HG03097 (cell line): ENCODE measurements around the gene OLIG3.

Experiments used
- ATAC-seq: cut with Tn5 transposase; IDR thresholded peaks from one replicate; pipeline ENCODE4 v1.9.1; 2021; ENCODE audit not compliant: unreplicated experiment, low FRiP score

Gene OLIG3

DNA sequence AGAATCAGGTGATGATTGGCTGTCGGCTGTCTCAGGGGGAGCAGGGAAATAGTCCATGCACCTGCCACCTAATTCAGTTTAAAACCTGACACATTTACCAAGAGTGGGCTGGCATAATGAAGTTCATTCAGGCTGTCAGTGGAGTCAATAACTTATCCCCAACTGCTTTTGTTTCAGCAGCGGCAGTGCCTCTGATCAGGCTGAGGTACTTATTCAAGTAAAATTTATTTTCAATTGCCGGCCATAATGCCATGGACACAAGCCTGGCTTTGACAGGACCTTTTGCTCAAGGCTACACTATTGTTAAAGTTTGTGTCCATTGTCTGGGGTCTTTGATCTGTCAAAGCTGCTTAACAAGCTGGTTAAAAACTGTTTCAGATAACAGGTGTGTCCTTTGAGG is 20.6 kb downstream of the OLIG3 start:
- no peak for ATAC-seq

DNA sequence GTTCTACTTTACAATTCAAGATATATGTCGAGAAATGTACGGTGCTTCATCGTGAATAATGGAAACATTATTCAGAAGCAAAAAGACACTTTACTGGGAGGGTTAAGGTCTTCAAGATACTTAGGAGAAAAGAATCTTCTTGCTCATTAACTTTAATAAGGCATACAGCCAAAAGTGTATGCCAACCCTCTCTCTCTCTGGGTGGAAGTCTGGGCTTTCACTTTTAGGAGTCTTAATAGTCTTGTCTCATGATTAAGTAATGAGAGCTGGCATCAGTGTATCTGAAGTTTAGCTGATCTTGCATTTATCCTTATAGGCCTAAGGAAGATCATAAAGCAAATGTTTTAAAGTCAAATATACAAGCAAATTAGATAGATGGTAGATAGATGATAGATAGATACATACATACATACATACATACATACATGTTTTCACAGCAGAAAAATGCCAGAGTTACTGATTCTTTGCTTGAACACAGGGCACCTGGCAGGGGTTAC is 21.5 kb downstream of the OLIG3 start:
- ATAC-seq, result no peak

DNA sequence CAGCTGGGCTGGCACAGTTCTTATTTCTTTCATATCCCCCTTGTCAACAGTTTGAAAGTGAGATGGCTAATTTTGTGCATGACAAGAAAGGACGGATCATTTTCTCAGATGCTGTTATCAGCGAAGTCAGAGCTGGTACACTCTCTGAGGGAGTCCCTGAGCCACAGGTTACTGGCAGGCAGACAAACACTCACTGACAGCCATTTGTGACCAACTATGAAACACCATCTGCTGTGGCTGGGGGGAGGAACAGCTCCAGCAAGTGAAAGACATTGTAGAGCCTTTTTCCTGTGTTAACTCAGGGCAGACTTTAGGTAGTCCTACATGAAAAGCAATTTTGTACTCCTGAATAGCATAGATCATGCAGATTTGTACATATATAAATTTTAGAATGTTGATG is 22.2 kb downstream of the OLIG3 start:
- ATAC-seq, result no peak

DNA sequence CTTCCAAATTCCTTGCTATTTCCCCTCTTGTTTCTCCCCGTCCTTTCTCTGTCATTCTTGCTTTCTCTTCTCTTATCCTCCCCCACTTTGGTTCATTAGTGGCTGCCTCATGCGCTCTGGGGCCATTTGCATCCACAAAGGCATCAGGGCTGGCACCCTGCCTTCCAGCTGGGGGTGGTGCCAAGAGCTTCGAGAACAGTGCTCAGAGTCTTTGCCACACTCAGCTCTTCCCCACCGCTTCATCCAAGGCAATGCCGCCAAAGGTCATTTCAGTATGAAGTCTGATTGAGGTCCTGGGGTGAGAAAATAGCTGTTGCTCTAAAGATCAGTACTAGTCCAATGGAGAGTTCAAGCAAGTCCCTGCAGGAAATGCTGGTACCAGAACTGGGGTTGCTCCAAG is 22.7 kb downstream of the OLIG3 start:
- ATAC-seq, result no peak

DNA sequence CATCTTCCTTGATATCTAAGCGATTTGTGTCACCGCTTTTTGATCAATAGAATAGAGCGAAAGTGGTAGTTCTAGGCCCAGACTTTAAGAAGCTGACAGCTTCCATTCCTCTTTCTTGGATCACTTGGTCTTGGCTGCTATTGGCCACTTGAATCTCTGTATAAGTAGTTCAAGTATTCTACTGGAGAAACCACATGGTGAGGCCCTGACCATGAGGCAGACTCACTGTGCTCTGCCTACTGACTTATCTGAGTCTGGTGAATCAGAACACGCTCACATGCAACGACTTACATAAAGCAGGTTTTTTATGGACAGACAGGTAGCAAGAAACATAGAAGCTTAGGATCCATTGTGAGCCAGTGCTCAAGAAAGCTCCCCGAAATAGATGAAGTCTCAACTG is 27.0 kb downstream of the OLIG3 start:
- no peak for ATAC-seq

DNA sequence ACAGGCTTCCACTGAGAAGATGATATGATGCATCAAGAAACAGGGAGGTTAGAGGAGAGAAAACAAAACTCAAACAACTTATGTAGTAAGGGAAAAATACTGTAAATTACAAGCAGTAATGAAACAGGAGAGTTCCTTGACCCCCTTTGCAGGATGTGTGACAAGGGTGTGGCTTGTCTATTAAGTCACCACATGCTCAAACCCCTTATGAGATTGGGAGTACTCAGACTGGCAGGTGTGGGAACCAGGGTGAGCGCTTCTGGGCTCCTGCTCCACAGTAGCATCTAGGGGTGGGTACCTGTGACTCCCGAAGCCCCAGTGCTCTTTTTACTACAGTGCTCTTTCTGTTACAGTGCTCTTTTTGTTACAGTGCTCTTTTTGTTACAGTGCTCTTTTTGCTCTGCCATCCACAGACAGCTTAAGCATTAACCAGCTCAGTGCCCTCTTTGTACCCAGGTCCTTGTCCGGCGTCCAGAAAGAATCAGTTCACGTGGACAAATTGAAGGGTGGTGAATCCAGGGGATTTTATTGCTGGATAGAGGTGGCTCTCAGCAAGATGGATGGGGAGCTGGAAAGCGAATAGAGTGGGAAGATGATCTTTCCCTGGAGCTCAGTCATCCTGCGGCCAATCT is 28.7 kb downstream of the OLIG3 start:
- ATAC-seq, result no peak

DNA sequence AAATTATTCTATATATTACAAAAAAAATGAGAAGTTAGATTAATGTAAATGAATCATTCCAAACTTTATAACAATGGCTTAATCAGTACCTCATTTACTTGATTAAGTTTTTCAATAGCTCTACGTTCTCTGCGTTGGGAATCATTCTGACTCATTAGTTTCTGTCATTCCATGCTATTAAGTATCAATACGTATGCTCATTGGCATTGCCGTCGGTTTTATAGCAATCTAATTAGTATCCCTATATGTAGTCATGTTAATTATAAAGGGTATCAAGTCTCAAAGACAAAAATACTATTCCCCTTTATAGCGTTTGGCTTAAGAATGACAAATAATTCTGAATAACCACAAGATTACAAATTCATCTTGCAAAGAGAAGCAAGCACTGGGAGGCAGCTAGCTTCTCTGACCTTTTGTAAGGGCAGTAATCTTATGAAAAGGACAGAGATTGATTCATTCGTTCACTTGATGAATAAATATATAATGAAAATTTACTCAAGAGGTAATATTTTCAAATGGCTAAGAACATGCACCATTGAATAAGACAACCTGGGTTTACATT is 41.8 kb downstream of the OLIG3 start:
- ATAC-seq, result no peak

DNA sequence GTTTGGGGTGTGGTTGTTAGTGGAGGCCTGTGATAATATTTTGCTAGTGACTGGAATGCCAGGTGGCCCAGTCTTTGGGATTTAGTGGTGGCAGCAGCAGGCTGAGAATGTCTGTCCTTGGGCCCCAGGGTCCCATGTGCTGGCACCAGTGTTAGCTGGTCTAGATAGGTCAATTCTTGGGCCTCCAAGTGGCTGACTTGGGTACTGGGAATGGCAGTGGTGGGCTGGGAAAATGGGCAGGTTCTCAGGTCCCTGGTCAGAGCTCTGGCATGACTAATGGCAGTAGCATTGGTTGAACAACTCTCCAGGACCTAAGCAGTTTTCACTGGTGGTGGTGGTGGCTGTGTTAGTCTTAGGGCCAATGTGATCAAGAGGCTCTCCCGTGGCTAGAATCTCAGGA is 50.3 kb downstream of the OLIG3 start:
- no peak for ATAC-seq
